CD4-positive, alpha-beta T cell treated with Interleukin-17A for 4 hours (primary cell): Measurements from ENCODE around the gene USP17L26.
"Not testable (repeated sequence)": the region's sequence is repeated elsewhere in the genome, so short reads cannot be mapped to it uniquely, and the experiment has no call there.

Source experiments
- DNase-seq: peaks from one replicate; pipeline ENCODE4 v3.0.0-alpha.2; 2020; ENCODE audit warnings: mixed read lengths

Gene USP17L26, protein sequence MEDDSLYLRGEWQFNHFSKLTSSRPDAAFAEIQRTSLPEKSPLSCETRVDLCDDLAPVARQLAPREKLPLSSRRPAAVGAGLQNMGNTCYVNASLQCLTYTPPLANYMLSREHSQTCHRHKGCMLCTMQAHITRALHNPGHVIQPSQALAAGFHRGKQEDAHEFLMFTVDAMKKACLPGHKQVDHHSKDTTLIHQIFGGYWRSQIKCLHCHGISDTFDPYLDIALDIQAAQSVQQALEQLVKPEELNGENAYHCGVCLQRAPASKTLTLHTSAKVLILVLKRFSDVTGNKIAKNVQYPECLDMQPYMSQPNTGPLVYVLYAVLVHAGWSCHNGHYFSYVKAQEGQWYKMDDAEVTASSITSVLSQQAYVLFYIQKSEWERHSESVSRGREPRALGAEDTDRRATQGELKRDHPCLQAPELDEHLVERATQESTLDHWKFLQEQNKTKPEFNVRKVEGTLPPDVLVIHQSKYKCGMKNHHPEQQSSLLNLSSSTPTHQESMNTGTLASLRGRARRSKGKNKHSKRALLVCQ

GRCh38 chr4:9334358-9334757, at the start of gene USP17L26:
TSS of gene USP17L26 (plus strand) at chr4:9334658. CDS start at chr4:9334658, 0 bp downstream.
- not testable (repeated sequence) for DNase-seq

DNA sequence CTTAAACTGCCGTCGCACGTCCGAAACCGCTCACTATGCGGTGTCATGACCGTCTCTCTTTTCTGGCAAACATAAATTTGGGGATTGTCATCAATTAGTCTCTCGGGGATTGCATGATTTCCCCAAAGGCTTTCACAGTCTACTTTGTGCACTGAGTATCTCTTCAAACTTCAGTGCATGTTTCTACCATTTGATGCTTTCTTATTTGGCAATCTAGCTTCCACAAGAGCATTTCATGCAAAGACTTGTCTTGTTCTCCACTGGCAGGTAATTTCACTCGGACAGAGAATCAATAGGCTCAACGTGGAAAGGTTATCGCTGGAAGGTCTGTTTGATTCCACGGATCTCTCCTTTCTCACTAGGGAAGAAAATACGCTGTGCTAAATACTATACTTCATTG, 10.3 kb upstream of the USP17L26 start:
- DNase-seq: not testable (repeated sequence)

DNA sequence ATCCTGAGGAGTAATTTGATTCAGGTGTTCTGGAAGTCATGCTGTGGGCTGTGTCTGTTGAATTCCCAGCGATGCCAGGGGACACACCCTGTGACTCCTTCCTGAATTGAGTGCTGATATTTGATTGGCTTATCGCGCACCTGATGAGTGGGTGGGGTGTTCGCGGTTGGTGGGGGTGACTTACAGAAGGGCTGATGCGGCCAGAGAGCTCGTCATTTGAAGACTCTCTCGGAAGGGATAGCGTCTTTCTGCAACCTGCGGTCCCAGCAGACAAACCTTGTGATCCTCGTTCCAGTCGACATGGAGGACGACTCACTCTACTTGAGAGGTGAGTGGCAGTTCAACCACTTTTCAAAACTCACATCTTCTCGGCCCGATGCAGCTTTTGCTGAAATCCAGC, 9.6 kb upstream of the USP17L26 start, which contains the start of gene USP17L24:
USP17L24 (plus strand) TSS at position 301 of the 400 bp plus-strand sequence; CDS start at position 301, 0 bp downstream.
- not testable (repeated sequence) for DNase-seq

GRCh38 chr4:9329611-9330010, 4.8 kb upstream of the USP17L26 start, which contains the start of gene USP17L25:
TSS of gene USP17L25 (plus strand) at chr4:9329911. CDS start at chr4:9329911, 0 bp downstream.
- DNase-seq: not testable (repeated sequence)

DNA sequence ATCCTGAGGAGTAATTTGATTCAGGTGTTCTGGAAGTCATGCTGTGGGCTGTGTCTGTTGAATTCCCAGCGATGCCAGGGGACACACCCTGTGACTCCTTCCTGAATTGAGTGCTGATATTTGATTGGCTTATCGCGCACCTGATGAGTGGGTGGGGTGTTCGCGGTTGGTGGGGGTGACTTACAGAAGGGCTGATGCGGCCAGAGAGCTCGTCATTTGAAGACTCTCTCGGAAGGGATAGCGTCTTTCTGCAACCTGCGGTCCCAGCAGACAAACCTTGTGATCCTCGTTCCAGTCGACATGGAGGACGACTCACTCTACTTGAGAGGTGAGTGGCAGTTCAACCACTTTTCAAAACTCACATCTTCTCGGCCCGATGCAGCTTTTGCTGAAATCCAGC, 4.6 kb downstream of the USP17L26 start, which contains the start of gene USP17L5:
USP17L5 (plus strand) TSS at position 301 of the 400 bp plus-strand sequence; CDS start at position 301, 0 bp downstream.
- not testable (repeated sequence) for DNase-seq

GRCh38 chr4:9343848-9344247, 9.4 kb downstream of the USP17L26 start, which contains the start of gene USP17L27:
TSS of gene USP17L27 (plus strand) at chr4:9344148. CDS start at chr4:9344148, 0 bp downstream.
- DNase-seq: not testable (repeated sequence)

- DNase-seq: not testable (repeated sequence)
These were observed 14.1 kb downstream of the USP17L26 start, which contains the start of gene USP17L28 for GRCh38 chr4:9348593-9348992. TSS of gene USP17L28 (plus strand) at chr4:9348893. CDS start at chr4:9348893, 0 bp downstream.

GRCh38 chr4:9350866-9351265, 16.4 kb downstream of the USP17L26 start:
- not testable (repeated sequence) for DNase-seq

DNA sequence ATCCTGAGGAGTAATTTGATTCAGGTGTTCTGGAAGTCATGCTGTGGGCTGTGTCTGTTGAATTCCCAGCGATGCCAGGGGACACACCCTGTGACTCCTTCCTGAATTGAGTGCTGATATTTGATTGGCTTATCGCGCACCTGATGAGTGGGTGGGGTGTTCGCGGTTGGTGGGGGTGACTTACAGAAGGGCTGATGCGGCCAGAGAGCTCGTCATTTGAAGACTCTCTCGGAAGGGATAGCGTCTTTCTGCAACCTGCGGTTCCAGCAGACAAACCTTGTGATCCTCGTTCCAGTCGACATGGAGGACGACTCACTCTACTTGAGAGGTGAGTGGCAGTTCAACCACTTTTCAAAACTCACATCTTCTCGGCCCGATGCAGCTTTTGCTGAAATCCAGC, 18.9 kb downstream of the USP17L26 start, which contains the start of gene USP17L29:
USP17L29 (plus strand) TSS at position 301 of the 400 bp plus-strand sequence; CDS start at position 301, 0 bp downstream.
- not testable (repeated sequence) for DNase-seq

GRCh38 chr4:9362829-9363228, 28.4 kb downstream of the USP17L26 start, which contains the start of gene USP17L30:
TSS of gene USP17L30 (plus strand) at chr4:9363129. CDS start at chr4:9363129, 0 bp downstream.
- DNase-seq: not testable (repeated sequence)

GRCh38 chr4:9379881-9380280, 45.4 kb downstream of the USP17L26 start:
- not testable (repeated sequence) for DNase-seq

GRCh38 chr4:9381012-9381534, 46.6 kb downstream of the USP17L26 start:
- peak; percentile 12 for DNase-seq

DNA sequence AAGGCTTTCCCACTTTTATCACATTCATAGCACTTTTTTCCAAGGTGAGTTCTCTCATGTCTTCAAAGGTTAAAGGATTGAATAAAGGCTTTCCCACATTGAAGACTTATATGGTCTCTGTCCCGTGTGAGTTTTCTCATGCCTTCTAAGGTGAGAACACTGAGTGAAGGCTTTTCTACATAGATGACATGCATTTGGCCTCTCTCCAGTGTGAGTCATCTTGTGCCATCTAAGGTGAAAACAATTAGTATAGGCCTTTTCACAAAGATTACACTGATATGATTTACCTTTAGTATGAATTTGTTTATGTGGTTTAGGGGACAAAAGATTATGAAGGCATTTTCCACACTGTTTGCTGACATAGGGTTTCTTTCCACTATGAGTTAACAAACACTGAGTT, 49.7 kb downstream of the USP17L26 start:
- DNase-seq: no peak
